ENCODE results near the gene PNMA8A. TPM values are rescaled to one million over a fixed set of nuclear protein-coding genes. Genes with fewer than 3 reads are reported as not detected.
A peak's percentile ranks its signal among the peaks of the same experiment; 100 is the strongest.

Gene PNMA8A
- total and polyA plus RNA-seq, 2 donors from 2014 or later = 12.5 to 16.2 TPM

- intact Hi-C loops (cut with DNase I) = loop anchor here (5.0 kb wide), 1 partner anchor 86 kb away; no protein-coding TSS in a partner anchor
- no peak overlapping the region for H3K9ac ChIP-seq (ENCODE audit: low read length in 3 of 3)
- FAIRE-seq (no peak), DNase-seq (peak in 1 of 5 donors; percentile 65)
- no peaks in the 10 kb centered on the region for H3K36me3 ChIP-seq (ENCODE audit: control insufficient read depth in 2 of 3, insufficient read depth in 3 of 3, low read length in 3 of 3)
- H3K4me3 ChIP-seq (ENCODE audit: low read length in 3 of 3) = no peak overlapping the region
- no peak overlapping the region for H3K27ac ChIP-seq (ENCODE audit: low read depth in 2 of 2, low read length in 2 of 2)
- H3K4me1 ChIP-seq (ENCODE audit: control insufficient read depth in 2 of 3, insufficient read depth in 2 of 3, low read depth in 1 of 3, low read length in 3 of 3) = peaks cover 0 to 9% (median 9%) of the 10 kb centered on the region in 3 donors
- TF ChIP-seq CTCF (IDR thresholded peaks at IDR 0.05; ENCODE audit: borderline replicate concordance, extremely low read depth, insufficient read depth) = no peak
- no peaks in the 10 kb centered on the region for H3K9me3 ChIP-seq (ENCODE audit: control insufficient read depth in 2 of 3, insufficient read depth in 1 of 3, low read length in 3 of 3)
- no peaks in the 10 kb centered on the region for H3K27me3 ChIP-seq (ENCODE audit: control insufficient read depth, insufficient read depth, low read length)
These were observed 17.2 kb upstream of the PNMA8A start for GRCh38 chr19:46488551-46488950.

GRCh38 chr19:46487802-46488445 lies 16.6 kb upstream of the PNMA8A start:
- peaks cover 0 to 9% (median 9%) of the 10 kb centered on the region in 3 donors for H3K4me1 ChIP-seq (ENCODE audit: control insufficient read depth in 2 of 3, insufficient read depth in 2 of 3, low read depth in 1 of 3, low read length in 3 of 3)
- H3K9ac ChIP-seq (ENCODE audit: low read length in 3 of 3) = peak overlapping the region in 1 of 3 donors; percentile 18
- H3K9me3 ChIP-seq (ENCODE audit: control insufficient read depth in 2 of 3, insufficient read depth in 1 of 3, low read length in 3 of 3) = no peaks in the 10 kb centered on the region
- peak; percentile 93 for TF ChIP-seq CTCF (IDR thresholded peaks at IDR 0.05; ENCODE audit: borderline replicate concordance, extremely low read depth, insufficient read depth)
- FAIRE-seq (no peak), DNase-seq (peak; percentile 90 to 93 (median 90))
- no peaks in the 10 kb centered on the region for H3K36me3 ChIP-seq (ENCODE audit: control insufficient read depth in 2 of 3, insufficient read depth in 3 of 3, low read length in 3 of 3)
- H3K27me3 ChIP-seq (ENCODE audit: control insufficient read depth, insufficient read depth, low read length) = no peaks in the 10 kb centered on the region
- H3K4me3 ChIP-seq (ENCODE audit: low read length in 3 of 3) = peak overlapping the region in 2 of 3 donors; percentile 48 to 60
- intact Hi-C loops (cut with DNase I) = loop anchor here (5.0 kb wide), 1 partner anchor 86 kb away; no protein-coding TSS in a partner anchor
- H3K27ac ChIP-seq (ENCODE audit: low read depth in 2 of 2, low read length in 2 of 2) = no peak overlapping the region

GRCh38 chr19:46487178-46487801 lies 15.9 kb upstream of the PNMA8A start:
- Histone ChIP-seq H3K27ac (ENCODE audit: low read depth in 2 of 2, low read length in 2 of 2) (no peak overlapping the region), H3K27me3 (ENCODE audit: control insufficient read depth, insufficient read depth, low read length) (no peaks in the 10 kb centered on the region), H3K4me1 (ENCODE audit: control insufficient read depth in 2 of 3, insufficient read depth in 2 of 3, low read depth in 1 of 3, low read length in 3 of 3) (peaks cover 2 to 9% (median 9%) of the 10 kb centered on the region in 3 donors), H3K4me3 (ENCODE audit: low read length in 3 of 3) (peak overlapping the region in 2 of 3 donors; percentile 48 to 60), H3K9me3 (ENCODE audit: control insufficient read depth in 2 of 3, insufficient read depth in 1 of 3, low read length in 3 of 3) (no peaks in the 10 kb centered on the region), H3K36me3 (ENCODE audit: control insufficient read depth in 2 of 3, insufficient read depth in 3 of 3, low read length in 3 of 3) (no peaks in the 10 kb centered on the region), H3K9ac (ENCODE audit: low read length in 3 of 3) (peak overlapping the region in 1 of 3 donors; percentile 18)
- DNase-seq = peak in 2 of 5 donors; percentile 62 to 76
- intact Hi-C loops (cut with DNase I) = loop anchor here (5.0 kb wide), 1 partner anchor 85 kb away; no protein-coding TSS in a partner anchor
- FAIRE-seq = no peak
- TF ChIP-seq CTCF (IDR thresholded peaks at IDR 0.05; ENCODE audit: borderline replicate concordance, extremely low read depth, insufficient read depth) = no peak
